ENCODE results near the gene FBXW7. TPM values are rescaled to one million over a fixed set of nuclear protein-coding genes. Genes with fewer than 3 reads are reported as not detected.

Gene FBXW7
- total and polyA plus RNA-seq, 12 donors = 12.1 to 87.6 (median 66.8) TPM

DNA sequence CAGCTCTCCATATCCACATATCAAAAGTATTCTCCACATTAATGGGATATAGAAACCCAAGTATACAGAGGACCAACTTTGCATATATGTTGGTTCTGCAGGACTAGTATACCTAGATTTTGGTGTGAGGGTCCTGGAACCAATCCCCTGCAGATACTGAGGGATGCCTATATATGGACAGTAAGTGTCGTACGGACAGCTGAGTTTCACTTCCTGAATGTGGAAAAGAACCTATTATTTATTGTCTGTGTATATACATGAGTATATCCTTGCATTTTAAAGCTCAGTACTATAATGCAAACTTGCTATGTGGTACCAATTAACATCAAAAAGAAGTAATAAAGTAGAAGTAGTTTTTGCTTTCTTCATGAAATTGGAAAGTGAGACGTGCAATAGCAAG lies 101.9 kb downstream of the FBXW7 start:
- Histone ChIP-seq H3K4me3 (no peak overlapping the region), H3K27ac (no peak overlapping the region), H3K36me3 (no peaks in the 10 kb centered on the region), H3K9me3 (peaks cover 0 to 10% (median 0%) of the 10 kb centered on the region in 11 donors), H3K27me3 (no peaks in the 10 kb centered on the region), H3K4me1 (peaks cover 0 to 16% (median 0%) of the 10 kb centered on the region in 9 donors)
- DNase-seq (no peak), ATAC-seq (no peak)
- WGBS, 2 donors = 93 to 94% methylated on average over 3 of the region's 3 CpGs
- intact Hi-C loops (cut with DNase I) = no loop called here
- TF ChIP-seq, protein P1, sequence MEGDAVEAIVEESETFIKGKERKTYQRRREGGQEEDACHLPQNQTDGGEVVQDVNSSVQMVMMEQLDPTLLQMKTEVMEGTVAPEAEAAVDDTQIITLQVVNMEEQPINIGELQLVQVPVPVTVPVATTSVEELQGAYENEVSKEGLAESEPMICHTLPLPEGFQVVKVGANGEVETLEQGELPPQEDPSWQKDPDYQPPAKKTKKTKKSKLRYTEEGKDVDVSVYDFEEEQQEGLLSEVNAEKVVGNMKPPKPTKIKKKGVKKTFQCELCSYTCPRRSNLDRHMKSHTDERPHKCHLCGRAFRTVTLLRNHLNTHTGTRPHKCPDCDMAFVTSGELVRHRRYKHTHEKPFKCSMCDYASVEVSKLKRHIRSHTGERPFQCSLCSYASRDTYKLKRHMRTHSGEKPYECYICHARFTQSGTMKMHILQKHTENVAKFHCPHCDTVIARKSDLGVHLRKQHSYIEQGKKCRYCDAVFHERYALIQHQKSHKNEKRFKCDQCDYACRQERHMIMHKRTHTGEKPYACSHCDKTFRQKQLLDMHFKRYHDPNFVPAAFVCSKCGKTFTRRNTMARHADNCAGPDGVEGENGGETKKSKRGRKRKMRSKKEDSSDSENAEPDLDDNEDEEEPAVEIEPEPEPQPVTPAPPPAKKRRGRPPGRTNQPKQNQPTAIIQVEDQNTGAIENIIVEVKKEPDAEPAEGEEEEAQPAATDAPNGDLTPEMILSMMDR (IDR thresholded peaks at IDR 0.05) = no peak

DNA sequence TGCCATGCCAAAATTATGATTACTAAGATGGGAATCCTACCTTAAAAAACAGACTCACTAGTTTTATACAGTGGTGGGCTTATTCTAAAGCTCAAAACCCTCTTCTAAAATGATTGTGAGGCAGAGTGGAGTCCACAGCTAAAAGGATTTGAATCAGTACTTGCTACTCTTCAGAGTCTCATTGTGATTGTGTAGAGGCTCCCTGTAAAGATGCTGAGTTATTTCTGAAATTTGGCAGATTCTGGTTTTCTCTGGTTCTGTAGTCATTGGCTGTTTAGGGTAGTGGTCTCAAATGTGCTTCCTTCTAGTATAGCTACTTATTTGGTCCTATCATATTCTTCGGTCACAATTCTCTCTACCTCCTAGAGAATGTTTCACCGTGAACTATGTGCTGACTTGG lies 104.1 kb downstream of the FBXW7 start:
- Histone ChIP-seq H3K27ac (no peak overlapping the region), H3K4me3 (no peak overlapping the region), H3K4me1 (peaks cover 0 to 16% (median 0%) of the 10 kb centered on the region in 9 donors), H3K9me3 (peaks cover 0 to 7% (median 0%) of the 10 kb centered on the region in 11 donors), H3K36me3 (no peaks in the 10 kb centered on the region), H3K27me3 (no peaks in the 10 kb centered on the region)
- no peak for ATAC-seq
- DNase-seq = no peak
- TF ChIP-seq, protein P1 (IDR thresholded peaks at IDR 0.05) = no peak
- WGBS, 2 donors = 99 to 100% methylated on average over 2 of the region's 2 CpGs
- intact Hi-C loops (cut with DNase I) = no loop called here

DNA sequence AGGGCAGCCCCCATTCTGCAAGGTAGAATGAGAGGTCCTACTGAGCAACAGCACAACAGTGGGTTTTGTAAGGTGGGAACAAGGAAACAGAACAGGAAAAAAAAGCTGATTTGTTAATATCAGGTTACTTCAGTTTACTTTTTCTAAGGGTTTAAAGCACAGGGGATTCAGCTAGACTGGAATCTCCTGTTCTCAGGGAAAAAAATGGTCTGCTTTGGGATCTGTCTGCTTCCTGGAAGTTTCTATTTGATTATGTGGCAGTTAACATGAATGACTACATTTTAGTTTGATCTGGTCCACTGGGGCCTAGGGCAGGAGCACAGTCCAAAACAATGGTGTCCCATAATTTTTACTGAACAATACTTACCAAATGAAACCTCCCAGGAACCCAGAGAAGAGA lies 104.6 kb downstream of the FBXW7 start:
- DNase-seq (no peak), ATAC-seq (no peak)
- TF ChIP-seq, protein P1 (IDR thresholded peaks at IDR 0.05) = no peak
- Histone ChIP-seq H3K27ac (no peak overlapping the region), H3K4me1 (peaks cover 0 to 16% (median 0%) of the 10 kb centered on the region in 9 donors), H3K36me3 (no peaks in the 10 kb centered on the region), H3K4me3 (no peak overlapping the region), H3K27me3 (no peaks in the 10 kb centered on the region), H3K9me3 (peaks cover 0 to 2% (median 0%) of the 10 kb centered on the region in 11 donors)
- intact Hi-C loops (cut with DNase I) = no loop called here

DNA sequence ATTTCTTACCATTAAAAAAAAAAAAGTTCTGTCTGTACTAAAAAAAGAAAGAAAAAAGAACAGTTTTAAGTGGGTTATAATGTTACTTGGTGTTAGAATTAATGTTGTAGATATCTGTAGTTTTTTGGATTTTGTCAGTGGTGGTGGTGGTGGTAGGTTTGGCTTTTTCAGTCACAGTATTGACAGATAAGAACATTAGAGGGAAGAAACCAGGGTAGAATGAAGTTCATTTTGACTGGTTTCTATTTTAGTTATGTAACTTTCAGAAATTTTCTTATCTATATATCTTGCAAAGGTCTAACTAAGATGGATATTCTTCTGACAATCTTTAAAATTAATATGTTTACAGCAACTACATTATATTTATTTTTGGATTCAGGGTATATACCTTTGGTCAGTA lies 105.4 kb downstream of the FBXW7 start:
- peaks cover 0 to 16% (median 0%) of the 10 kb centered on the region in 9 donors for H3K4me1 ChIP-seq
- no peaks in the 10 kb centered on the region for H3K36me3 ChIP-seq
- ATAC-seq (no peak), DNase-seq (no peak)
- H3K27ac ChIP-seq = no peak overlapping the region
- no peak overlapping the region for H3K4me3 ChIP-seq
- no peaks in the 10 kb centered on the region for H3K27me3 ChIP-seq
- intact Hi-C loops (cut with DNase I) = no loop called here
- TF ChIP-seq, protein P1 (IDR thresholded peaks at IDR 0.05) = no peak
- no peaks in the 10 kb centered on the region for H3K9me3 ChIP-seq
